Hematopoietic multipotent progenitor cell (in vitro differentiated cells): ENCODE results near the gene KATNB1. TPM values are rescaled to one million over a fixed set of nuclear protein-coding genes. Genes with fewer than 3 reads are reported as not detected.

Experiments
- DNase-seq, 3 donors: peaks; one replicate each; pipeline ENCODE4 v3.0.0-alpha.2; 2011 to 2015; ENCODE audit warnings: low read depth in 2 of 3, low spot score in 2 of 3
- total RNA-seq: library from RNA; depleted of rRNA; stranded (reverse); fragments of >200 nt; gene quantifications from one replicate; pipeline ENCODE4 v1.2.3, GENCODE V29; 2012

The KATNB1 gene
- total RNA-seq, 1 donor, result 103 TPM

DNA sequence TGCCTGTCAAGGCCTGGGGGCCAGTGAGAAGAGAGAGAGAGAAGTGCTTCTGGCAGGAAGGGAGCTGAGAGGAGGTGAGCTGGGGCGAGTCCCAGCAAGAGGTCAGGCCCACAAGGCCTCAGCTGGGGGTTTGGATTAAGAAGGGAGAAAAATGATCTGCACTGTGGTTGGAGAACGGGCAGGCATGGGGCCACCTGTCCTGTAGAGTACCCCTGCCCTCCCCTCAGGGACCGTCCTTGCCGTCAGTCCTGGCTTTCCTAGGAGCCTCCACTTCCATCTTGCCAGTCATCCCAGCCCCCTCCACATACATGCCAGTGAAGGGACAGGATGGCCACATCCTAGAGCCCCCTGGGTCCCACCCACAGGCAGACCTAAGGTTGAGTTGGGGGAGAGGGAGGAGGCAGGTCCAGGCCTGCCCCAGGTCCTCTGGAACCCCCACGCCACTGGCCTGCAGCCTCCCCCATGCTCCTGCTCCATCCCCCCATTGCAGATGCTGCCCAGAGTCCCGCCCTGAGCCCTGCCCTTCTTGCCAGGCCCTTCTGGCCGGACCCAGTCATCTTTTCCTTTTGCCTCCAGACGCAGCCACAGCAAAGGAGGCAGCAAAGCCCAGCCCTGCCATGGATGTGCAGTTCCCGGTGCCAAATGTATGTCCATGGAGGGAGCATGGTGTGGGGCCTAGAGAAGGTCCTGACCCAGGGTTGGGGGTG, 18.9 kb downstream of the KATNB1 start:
- no peak for DNase-seq

- no peak for DNase-seq
Measured at GRCh38 chr16:57755061-57755684, 19.6 kb downstream of the KATNB1 start.

DNA sequence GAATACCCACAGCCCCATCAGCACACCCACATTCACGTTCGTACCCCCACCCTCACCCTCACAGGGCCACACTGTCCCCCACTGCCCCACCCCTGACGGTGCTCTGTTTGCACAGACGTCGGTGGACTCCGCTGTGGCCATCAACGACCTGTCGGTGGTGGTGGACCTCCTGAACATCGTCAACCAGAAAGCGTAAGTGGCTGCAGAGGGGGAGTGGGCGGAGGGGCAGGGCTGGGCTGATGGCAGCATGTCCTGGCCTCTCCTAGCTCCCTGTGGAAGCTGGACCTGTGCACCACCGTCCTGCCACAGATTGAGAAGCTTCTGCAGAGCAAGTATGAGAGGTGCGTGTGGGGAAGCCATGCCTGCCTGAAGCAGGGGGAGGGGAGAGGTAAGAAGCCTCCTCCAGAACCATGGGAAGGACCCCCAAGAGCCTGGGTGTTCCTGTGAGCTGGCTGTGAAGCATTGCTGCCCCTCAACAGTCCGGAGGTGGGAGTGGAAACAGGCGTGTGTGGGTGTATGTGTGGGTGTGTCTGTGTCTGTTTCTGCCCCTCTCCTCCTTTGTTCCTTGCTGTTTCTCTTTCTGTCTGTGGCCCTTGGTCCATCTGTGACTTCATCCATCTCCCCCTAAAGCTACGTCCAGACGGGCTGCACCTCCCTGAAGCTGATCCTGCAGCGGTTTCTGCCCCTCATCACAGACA, 20.3 kb downstream of the KATNB1 start:
- no peak for DNase-seq

GRCh38 chr16:57756424-57757325, 21.1 kb downstream of the KATNB1 start:
- no peak for DNase-seq

GRCh38 chr16:57757326-57757786, 21.8 kb downstream of the KATNB1 start:
- DNase-seq, result peak; percentile 63 to 76 (median 72)

GRCh38 chr16:57757883-57758282, 22.3 kb downstream of the KATNB1 start:
- no peak for DNase-seq

DNA sequence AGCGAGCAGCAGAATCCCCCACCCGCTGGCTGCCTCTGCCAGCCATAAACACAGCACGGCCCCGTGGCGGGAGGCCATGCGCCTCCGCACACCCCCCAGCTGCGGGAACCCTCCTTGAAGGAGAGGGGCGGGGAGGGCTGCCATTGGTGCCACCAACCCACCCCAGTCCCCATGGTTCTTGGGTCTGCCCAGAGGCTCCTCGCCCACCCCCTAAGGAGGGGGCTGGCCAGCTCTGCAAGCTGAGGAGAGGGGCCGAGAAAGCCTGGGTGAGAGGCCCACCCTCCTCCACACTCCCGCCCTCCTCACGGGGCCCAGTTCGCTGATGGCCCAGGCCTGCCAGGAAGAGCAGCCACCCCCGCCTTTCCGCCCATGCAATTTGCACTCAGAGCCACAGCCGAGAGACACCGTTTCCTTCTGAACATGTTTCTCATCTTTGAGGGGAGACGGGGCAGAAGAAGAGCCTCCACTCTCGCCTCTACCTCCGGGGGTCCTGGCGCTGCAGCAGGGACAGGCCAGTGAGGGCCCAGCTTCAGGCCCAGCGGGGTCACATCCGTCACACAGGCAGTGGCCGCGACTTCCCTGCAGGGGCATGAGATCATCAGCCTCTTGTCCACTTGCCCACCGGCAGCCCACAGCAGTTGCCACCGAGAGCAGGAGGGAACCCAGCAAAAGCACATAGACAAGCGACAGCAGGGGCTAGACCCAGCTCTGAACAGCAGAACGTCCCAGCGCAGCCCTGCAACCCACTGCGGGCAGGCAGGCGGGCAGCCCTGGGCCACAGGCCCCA, 23.0 kb downstream of the KATNB1 start:
- no peak for DNase-seq

- DNase-seq, result no peak
Measured at GRCh38 chr16:57759131-57759530, 23.6 kb downstream of the KATNB1 start.

- no peak for DNase-seq
Measured at GRCh38 chr16:57759541-57760356, 24.2 kb downstream of the KATNB1 start.

GRCh38 chr16:57760357-57761160, 25.0 kb downstream of the KATNB1 start:
- no peak for DNase-seq

- no peak for DNase-seq
Measured at GRCh38 chr16:57761301-57761700, 25.7 kb downstream of the KATNB1 start.

GRCh38 chr16:57761957-57762356, 26.4 kb downstream of the KATNB1 start:
- DNase-seq, result no peak

- no peak for DNase-seq
Measured at GRCh38 chr16:57762365-57763040, 26.9 kb downstream of the KATNB1 start.

- DNase-seq, result no peak
Measured at GRCh38 chr16:57763285-57764005, 27.9 kb downstream of the KATNB1 start.

- no peak for DNase-seq
Measured at GRCh38 chr16:57764006-57764340, 28.4 kb downstream of the KATNB1 start.

DNA sequence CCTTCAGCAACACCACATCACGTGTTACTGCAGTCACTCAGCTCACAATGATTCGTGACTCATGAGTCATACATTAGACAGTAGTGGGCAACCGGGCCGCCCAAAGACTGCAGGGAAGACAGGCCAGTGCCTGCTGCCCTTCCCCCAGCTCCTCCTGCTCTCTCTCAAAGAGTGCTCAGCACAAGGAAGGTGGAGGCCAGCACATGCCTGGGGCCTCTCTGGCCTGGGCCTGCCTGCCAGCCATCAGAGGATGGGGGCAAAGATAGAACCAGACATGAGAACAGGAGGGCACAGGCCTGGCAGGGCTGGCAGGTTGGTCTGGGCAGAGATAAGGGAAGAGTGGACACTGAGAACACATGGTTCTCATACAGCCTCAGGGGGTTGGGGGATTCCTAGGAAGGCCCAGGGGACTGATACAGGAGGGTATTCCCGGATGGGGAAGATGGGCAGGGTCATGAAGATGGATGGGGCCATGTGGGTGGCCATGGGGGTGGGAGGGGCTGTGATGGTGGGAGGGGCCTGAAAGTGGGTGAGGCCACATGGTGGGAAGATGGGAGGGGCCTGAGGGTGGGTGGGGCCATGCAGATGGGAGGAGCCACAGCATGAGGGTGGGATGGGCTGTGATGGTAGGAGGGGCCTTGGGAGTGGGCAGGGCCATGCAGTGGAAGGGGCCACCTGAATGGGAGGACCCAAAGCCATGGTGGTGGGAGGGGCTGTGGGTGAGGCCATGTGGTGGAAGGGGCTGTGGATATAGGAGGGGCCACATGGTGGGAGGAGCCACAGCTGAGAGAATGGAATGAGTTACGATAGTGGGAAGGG, 29.0 kb downstream of the KATNB1 start:
- peak in 2 of 3 donors; percentile 40 to 66 for DNase-seq
